HepG2 (cell line): ENCODE measurements around the gene APOD. TPM values are rescaled to one million over a fixed set of nuclear protein-coding genes. Genes with fewer than 3 reads are reported as not detected.

Experiments used
- CEBPG ChIP-seq: IDR thresholded peaks from 2 replicates; pipeline ENCODE4 v1.6.1; 2016
- HDAC2 ChIP-seq: sonication (generic); formaldehyde crosslinking; IDR thresholded peaks from 2 replicates; pipeline ENCODE4 v1.4.0; 2020; ENCODE audit warnings: missing genetic modification reagents
- MBD4 ChIP-seq: IDR thresholded peaks from 2 replicates; pipeline ENCODE4 v1.6.1; 2012; ENCODE audit warnings: low read length, inconsistent platforms, borderline replicate concordance
- MEIS1 ChIP-seq: sonication (generic); formaldehyde crosslinking; IDR thresholded peaks from 2 replicates; pipeline ENCODE4 v1.9.0; 2021; ENCODE audit warnings: mild to moderate bottlenecking, missing genetic modification reagents, moderate library complexity, borderline replicate concordance
- MEIS2 ChIP-seq: sonication (generic); formaldehyde crosslinking; IDR thresholded peaks from 2 replicates; pipeline ENCODE4 v1.9.0; 2021; ENCODE audit warnings: mild to moderate bottlenecking, missing genetic modification reagents
- ZMYM2 ChIP-seq: sonication (generic); formaldehyde crosslinking; IDR thresholded peaks from 2 replicates; pipeline ENCODE4 v1.8.0; 2022; ENCODE audit warnings: mild to moderate bottlenecking, missing genetic modification reagents
- ZNF335 ChIP-seq: sonication (generic); formaldehyde crosslinking; IDR thresholded peaks from 2 replicates; pipeline ENCODE4 v1.4.0; 2020; ENCODE audit warnings: missing genetic modification reagents
- ZNF383 ChIP-seq: sonication (generic); formaldehyde crosslinking; IDR thresholded peaks from 2 replicates; pipeline ENCODE4 v1.4.0; 2020; ENCODE audit warnings: missing genetic modification reagents, mild to moderate bottlenecking, borderline replicate concordance
- ZNF7 ChIP-seq: IDR thresholded peaks from 2 replicates; pipeline ENCODE4 v1.6.1; 2016; ENCODE audit warnings: missing biosample characterization, missing genetic modification reagents
- ZSCAN29 ChIP-seq: sonication (generic); formaldehyde crosslinking; conservative IDR thresholded peaks from 2 replicates; pipeline ENCODE4 v1.4.0; 2020; ENCODE audit warnings: mild to moderate bottlenecking, missing genetic modification reagents
- polyA plus RNA-seq, 8 experiments: library from polyadenylated mRNA; depleted of rRNA in 3 of 8; stranded (reverse) in 7 of 8; unstranded in 1 of 8; fragments of >200 nt; fragmentation: Illumina TruSeq in 4 of 8; extraction: Trizol in 4 of 8; gene quantifications; 2 replicates each; pipeline versions ENCODE4 v1.2.1 to v1.2.3, GENCODE V29; 2011 to 2016; ENCODE audit warnings: low read depth in 4 of 8, missing spikeins in 1 of 8, mixed read lengths in 1 of 8; ENCODE audit not compliant: insufficient read depth in 1 of 8
- total RNA-seq, 5 experiments: library from RNA; depleted of rRNA; stranded (reverse); fragments of >200 nt; fragmentation: Illumina TruSeq; extraction: Trizol; gene quantifications; 2 replicates each; pipeline ENCODE4 v1.2.3, GENCODE V29; 2016; ENCODE audit warnings: low read depth in 1 of 5
- TF ChIP-seq, protein P1 (sequence below): sonication (generic); formaldehyde crosslinking; conservative IDR thresholded peaks from 2 replicates; pipeline ENCODE4 v1.4.0; 2020; ENCODE audit warnings: mild to moderate bottlenecking, missing genetic modification reagents, moderate library complexity
- TF ChIP-seq, protein P2 (sequence below): sonication (generic); formaldehyde crosslinking; IDR thresholded peaks from 2 replicates; pipeline ENCODE4 v1.8.0; 2022; ENCODE audit warnings: missing genetic modification reagents, mild to moderate bottlenecking, inconsistent platforms, borderline replicate concordance
- TF ChIP-seq, protein P3 (sequence below): sonication (generic); formaldehyde crosslinking; IDR thresholded peaks from 2 replicates; pipeline ENCODE4 v1.8.0; 2023; ENCODE audit warnings: mild to moderate bottlenecking, missing genetic modification reagents
- TF ChIP-seq, protein P4 (sequence below): sonication (generic); formaldehyde crosslinking; IDR thresholded peaks from 2 replicates; pipeline ENCODE4 v1.8.1; 2022; ENCODE audit warnings: low read depth, mild to moderate bottlenecking, missing genetic modification reagents
- TF ChIP-seq, protein P5 (sequence below): IDR thresholded peaks from 2 replicates; pipeline ENCODE4 v1.6.1; 2012; ENCODE audit warnings: inconsistent platforms
- TF ChIP-seq, protein P6 (sequence below): sonication (generic); formaldehyde crosslinking; conservative IDR thresholded peaks from 2 replicates; pipeline ENCODE4 v1.8.1; 2023; ENCODE audit warnings: missing genetic modification reagents
- TF ChIP-seq, protein P7 (sequence below), 2 experiments: fragments of 450-650 bp in 1 of 2; sonication (generic) in 1 of 2; formaldehyde crosslinking; IDR thresholded peaks; 2 replicates each; pipeline versions ENCODE4 v1.5.0 to v1.8.0; 2020 to 2022; ENCODE audit warnings: mild to moderate bottlenecking in 1 of 2, missing genetic modification reagents in 1 of 2

The APOD gene
- total and polyA plus RNA-seq, 2 of the 13 experiments (the other 11 are each of a cell fraction or from before 2014, with no cell fraction given): not detected

DNA sequence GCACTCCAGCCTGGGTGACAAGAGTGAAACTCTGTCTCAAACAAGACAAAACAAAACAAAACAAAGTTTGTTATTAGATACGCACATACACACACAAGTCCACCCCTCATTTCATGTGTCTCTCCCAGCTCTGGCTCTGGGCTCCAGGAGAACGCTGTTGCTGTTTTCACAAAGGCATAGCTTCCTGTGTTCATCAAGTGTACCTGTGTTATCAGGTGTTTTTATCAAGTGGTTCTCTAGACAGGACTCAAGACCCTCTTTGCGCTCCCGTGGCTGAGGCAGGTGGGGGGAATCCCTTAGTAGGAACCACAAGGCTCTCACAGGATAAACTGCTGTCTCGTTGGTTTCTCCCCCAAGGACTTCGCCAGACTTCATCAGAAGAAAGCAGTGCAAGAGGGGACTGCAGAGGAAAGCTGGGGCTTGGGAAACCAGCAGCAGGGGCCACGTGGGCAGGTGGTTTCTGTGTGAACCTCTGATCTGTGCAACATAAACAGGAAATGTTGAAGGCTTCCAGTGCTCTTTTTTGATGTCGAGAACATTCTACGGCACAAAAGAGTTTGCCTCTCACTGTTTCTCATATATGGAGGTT, 33.7 kb downstream of the APOD start (continued):
- TF ChIP-seq, protein P1, sequence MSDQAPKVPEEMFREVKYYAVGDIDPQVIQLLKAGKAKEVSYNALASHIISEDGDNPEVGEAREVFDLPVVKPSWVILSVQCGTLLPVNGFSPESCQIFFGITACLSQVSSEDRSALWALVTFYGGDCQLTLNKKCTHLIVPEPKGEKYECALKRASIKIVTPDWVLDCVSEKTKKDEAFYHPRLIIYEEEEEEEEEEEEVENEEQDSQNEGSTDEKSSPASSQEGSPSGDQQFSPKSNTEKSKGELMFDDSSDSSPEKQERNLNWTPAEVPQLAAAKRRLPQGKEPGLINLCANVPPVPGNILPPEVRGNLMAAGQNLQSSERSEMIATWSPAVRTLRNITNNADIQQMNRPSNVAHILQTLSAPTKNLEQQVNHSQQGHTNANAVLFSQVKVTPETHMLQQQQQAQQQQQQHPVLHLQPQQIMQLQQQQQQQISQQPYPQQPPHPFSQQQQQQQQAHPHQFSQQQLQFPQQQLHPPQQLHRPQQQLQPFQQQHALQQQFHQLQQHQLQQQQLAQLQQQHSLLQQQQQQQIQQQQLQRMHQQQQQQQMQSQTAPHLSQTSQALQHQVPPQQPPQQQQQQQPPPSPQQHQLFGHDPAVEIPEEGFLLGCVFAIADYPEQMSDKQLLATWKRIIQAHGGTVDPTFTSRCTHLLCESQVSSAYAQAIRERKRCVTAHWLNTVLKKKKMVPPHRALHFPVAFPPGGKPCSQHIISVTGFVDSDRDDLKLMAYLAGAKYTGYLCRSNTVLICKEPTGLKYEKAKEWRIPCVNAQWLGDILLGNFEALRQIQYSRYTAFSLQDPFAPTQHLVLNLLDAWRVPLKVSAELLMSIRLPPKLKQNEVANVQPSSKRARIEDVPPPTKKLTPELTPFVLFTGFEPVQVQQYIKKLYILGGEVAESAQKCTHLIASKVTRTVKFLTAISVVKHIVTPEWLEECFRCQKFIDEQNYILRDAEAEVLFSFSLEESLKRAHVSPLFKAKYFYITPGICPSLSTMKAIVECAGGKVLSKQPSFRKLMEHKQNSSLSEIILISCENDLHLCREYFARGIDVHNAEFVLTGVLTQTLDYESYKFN (CRISPR knock-in tag): peak; percentile 31; the same call in 1 of the 2 replicates
- peak; percentile 58; the same call in 1 of the 2 replicates for TF ChIP-seq MEIS2 (CRISPR knock-in tag)
- TF ChIP-seq ZNF335 (CRISPR knock-in tag): peak; percentile 68; the same call in 1 of the 2 replicates
- TF ChIP-seq ZNF383 (CRISPR knock-in tag): no peak
- TF ChIP-seq, protein P2, sequence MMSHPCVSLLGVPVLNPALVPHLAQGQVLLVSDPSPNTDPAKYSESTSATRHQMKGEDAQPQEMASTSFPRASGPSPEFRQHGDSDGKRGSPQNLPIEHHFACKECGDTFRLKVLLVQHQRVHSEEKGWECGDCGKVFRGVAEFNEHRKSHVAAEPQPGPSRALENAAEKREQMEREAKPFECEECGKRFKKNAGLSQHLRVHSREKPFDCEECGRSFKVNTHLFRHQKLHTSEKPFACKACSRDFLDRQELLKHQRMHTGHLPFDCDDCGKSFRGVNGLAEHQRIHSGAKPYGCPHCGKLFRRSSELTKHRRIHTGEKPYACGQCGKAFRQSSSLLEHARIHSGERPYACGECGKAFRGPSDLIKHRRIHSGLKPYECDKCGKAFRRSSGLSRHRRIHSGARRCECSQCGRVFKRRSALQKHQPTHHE: peak; percentile 23; the same call in 1 of the 2 replicates
- TF ChIP-seq, protein P3, sequence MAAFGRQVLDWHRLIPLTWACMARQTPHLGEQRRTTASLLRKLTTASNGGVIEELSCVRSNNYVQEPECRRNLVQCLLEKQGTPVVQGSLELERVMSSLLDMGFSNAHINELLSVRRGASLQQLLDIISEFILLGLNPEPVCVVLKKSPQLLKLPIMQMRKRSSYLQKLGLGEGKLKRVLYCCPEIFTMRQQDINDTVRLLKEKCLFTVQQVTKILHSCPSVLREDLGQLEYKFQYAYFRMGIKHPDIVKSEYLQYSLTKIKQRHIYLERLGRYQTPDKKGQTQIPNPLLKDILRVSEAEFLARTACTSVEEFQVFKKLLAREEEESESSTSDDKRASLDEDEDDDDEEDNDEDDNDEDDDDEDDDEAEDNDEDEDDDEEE (CRISPR knock-in tag): 0 out of 2 replicates have a peak, but pooled peaks have one; percentile 46
- no peak for TF ChIP-seq ZMYM2
- TF ChIP-seq ZNF7: no peak
- no peak for TF ChIP-seq ZSCAN29
- TF ChIP-seq, protein P4, sequence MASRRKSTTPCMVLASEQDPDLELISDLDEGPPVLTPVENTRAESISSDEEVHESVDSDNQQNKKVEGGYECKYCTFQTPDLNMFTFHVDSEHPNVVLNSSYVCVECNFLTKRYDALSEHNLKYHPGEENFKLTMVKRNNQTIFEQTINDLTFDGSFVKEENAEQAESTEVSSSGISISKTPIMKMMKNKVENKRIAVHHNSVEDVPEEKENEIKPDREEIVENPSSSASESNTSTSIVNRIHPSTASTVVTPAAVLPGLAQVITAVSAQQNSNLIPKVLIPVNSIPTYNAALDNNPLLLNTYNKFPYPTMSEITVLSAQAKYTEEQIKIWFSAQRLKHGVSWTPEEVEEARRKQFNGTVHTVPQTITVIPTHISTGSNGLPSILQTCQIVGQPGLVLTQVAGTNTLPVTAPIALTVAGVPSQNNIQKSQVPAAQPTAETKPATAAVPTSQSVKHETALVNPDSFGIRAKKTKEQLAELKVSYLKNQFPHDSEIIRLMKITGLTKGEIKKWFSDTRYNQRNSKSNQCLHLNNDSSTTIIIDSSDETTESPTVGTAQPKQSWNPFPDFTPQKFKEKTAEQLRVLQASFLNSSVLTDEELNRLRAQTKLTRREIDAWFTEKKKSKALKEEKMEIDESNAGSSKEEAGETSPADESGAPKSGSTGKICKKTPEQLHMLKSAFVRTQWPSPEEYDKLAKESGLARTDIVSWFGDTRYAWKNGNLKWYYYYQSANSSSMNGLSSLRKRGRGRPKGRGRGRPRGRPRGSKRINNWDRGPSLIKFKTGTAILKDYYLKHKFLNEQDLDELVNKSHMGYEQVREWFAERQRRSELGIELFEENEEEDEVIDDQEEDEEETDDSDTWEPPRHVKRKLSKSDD (CRISPR knock-in tag): no peak
- TF ChIP-seq, protein P5, sequence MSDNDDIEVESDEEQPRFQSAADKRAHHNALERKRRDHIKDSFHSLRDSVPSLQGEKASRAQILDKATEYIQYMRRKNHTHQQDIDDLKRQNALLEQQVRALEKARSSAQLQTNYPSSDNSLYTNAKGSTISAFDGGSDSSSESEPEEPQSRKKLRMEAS: peak; percentile 93
- peak; percentile 35; the same call in 1 of the 2 replicates for TF ChIP-seq CEBPG (CRISPR knock-in tag)
- no peak for TF ChIP-seq MBD4
- TF ChIP-seq, protein P6, sequence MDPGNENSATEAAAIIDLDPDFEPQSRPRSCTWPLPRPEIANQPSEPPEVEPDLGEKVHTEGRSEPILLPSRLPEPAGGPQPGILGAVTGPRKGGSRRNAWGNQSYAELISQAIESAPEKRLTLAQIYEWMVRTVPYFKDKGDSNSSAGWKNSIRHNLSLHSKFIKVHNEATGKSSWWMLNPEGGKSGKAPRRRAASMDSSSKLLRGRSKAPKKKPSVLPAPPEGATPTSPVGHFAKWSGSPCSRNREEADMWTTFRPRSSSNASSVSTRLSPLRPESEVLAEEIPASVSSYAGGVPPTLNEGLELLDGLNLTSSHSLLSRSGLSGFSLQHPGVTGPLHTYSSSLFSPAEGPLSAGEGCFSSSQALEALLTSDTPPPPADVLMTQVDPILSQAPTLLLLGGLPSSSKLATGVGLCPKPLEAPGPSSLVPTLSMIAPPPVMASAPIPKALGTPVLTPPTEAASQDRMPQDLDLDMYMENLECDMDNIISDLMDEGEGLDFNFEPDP (CRISPR knock-in tag): no peak
- TF ChIP-seq MEIS1 (CRISPR knock-in tag): no peak
- TF ChIP-seq HDAC2: 0 out of 2 replicates have a peak, but pooled peaks have one; percentile 11
- TF ChIP-seq, protein P7, sequence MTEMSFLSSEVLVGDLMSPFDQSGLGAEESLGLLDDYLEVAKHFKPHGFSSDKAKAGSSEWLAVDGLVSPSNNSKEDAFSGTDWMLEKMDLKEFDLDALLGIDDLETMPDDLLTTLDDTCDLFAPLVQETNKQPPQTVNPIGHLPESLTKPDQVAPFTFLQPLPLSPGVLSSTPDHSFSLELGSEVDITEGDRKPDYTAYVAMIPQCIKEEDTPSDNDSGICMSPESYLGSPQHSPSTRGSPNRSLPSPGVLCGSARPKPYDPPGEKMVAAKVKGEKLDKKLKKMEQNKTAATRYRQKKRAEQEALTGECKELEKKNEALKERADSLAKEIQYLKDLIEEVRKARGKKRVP (CRISPR knock-in tag; IDR thresholded peaks at IDR 0.05): no peak
